B cell (primary cell): Measurements from ENCODE around the gene EMC6.

Source experiments
- CTCF ChIP-seq: fragments of 200-600 bp; IDR thresholded peaks from one replicate; pipeline ENCODE4 v1.8.0; 2022; ENCODE audit warnings: antibody characterized with exemption, mild to moderate bottlenecking
- EZH2 ChIP-seq: IDR thresholded peaks from 2 replicates; pipeline ENCODE4 v1.6.1; 2012; ENCODE audit warnings: borderline replicate concordance, low read depth, mild to moderate bottlenecking, moderate library complexity, low read length; ENCODE audit not compliant: insufficient read depth, poor library complexity, severe bottlenecking

- TF ChIP-seq CTCF (no peak), EZH2 (no peak)
These were observed 21.4 kb upstream of the EMC6 start for GRCh38 chr17:3647251-3647650.
